Measurements from ENCODE around the gene NEIL3.
A peak's percentile ranks its signal among the peaks of the same experiment; 100 is the strongest.

NEIL3 gene

GRCh38 chr4:177375372-177375771, 65.7 kb downstream of the NEIL3 start:
- Histone ChIP-seq H3K4me2 (ENCODE audit: low read length) (no peak overlapping the region), H3K27me3 (ENCODE audit: control insufficient read depth, low read length) (peaks cover 5% of the 10 kb centered on the region), H3K9me2 (replicated peaks; ENCODE audit: control insufficient read depth, low read length) (no peaks in the 10 kb centered on the region), H3K36me3 (ENCODE audit: control insufficient read depth, low read length) (no peaks in the 10 kb centered on the region), H3F3A (ENCODE audit: control insufficient read depth, insufficient read depth) (no peaks in the 10 kb centered on the region), H3K4me1 (ENCODE audit: control insufficient read depth, low read length) (no peaks in the 10 kb centered on the region), H3K79me2 (ENCODE audit: control insufficient read depth, low read length) (no peaks in the 10 kb centered on the region), H4K20me1 (ENCODE audit: control insufficient read depth, insufficient read depth, low read depth, low read length) (no peaks in the 10 kb centered on the region), H3K9me3 (ENCODE audit: control insufficient read depth, insufficient read depth, low read length) (no peaks in the 10 kb centered on the region), H3K4me3 (ENCODE audit: low read length) (no peak overlapping the region), H3K27ac (ENCODE audit: low read depth, low read length) (no peak overlapping the region)
- TF ChIP-seq EZH2phosphoT487 (IDR thresholded peaks at IDR 0.05; ENCODE audit: borderline replicate concordance, low read length) (no peak), CTCF (IDR thresholded peaks at IDR 0.05; ENCODE audit: low read depth, low read length, poor library complexity, severe bottlenecking) (no peak)

GRCh38 chr4:177376024-177376423, 66.3 kb downstream of the NEIL3 start:
- Histone ChIP-seq H3K4me3 (ENCODE audit: low read length) (no peak overlapping the region), H3K4me1 (ENCODE audit: control insufficient read depth, low read length) (no peaks in the 10 kb centered on the region), H3K9me3 (ENCODE audit: control insufficient read depth, insufficient read depth, low read length) (no peaks in the 10 kb centered on the region), H4K20me1 (ENCODE audit: control insufficient read depth, insufficient read depth, low read depth, low read length) (no peaks in the 10 kb centered on the region), H3K79me2 (ENCODE audit: control insufficient read depth, low read length) (no peaks in the 10 kb centered on the region), H3K36me3 (ENCODE audit: control insufficient read depth, low read length) (no peaks in the 10 kb centered on the region), H3K27ac (ENCODE audit: low read depth, low read length) (no peak overlapping the region), H3K9me2 (replicated peaks; ENCODE audit: control insufficient read depth, low read length) (no peaks in the 10 kb centered on the region), H3K27me3 (ENCODE audit: control insufficient read depth, low read length) (peaks cover 5% of the 10 kb centered on the region), H3K4me2 (ENCODE audit: low read length) (no peak overlapping the region), H3F3A (ENCODE audit: control insufficient read depth, insufficient read depth) (no peaks in the 10 kb centered on the region)
- TF ChIP-seq EZH2phosphoT487 (IDR thresholded peaks at IDR 0.05; ENCODE audit: borderline replicate concordance, low read length) (no peak), CTCF (IDR thresholded peaks at IDR 0.05; ENCODE audit: low read depth, low read length, poor library complexity, severe bottlenecking) (no peak)

- Histone ChIP-seq H3K4me1 (ENCODE audit: control insufficient read depth, low read length) (no peaks in the 10 kb centered on the region), H3K9me2 (replicated peaks; ENCODE audit: control insufficient read depth, low read length) (no peaks in the 10 kb centered on the region), H3K9me3 (ENCODE audit: control insufficient read depth, insufficient read depth, low read length) (no peaks in the 10 kb centered on the region), H3K36me3 (ENCODE audit: control insufficient read depth, low read length) (no peaks in the 10 kb centered on the region), H3F3A (ENCODE audit: control insufficient read depth, insufficient read depth) (no peaks in the 10 kb centered on the region), H3K4me2 (ENCODE audit: low read length) (no peak overlapping the region), H4K20me1 (ENCODE audit: control insufficient read depth, insufficient read depth, low read depth, low read length) (no peaks in the 10 kb centered on the region), H3K27me3 (ENCODE audit: control insufficient read depth, low read length) (peaks cover 5% of the 10 kb centered on the region), H3K4me3 (ENCODE audit: low read length) (no peak overlapping the region), H3K27ac (ENCODE audit: low read depth, low read length) (no peak overlapping the region), H3K79me2 (ENCODE audit: control insufficient read depth, low read length) (no peaks in the 10 kb centered on the region)
- TF ChIP-seq EZH2phosphoT487 (IDR thresholded peaks at IDR 0.05; ENCODE audit: borderline replicate concordance, low read length), result no peak
- TF ChIP-seq CTCF (IDR thresholded peaks at IDR 0.05; ENCODE audit: low read depth, low read length, poor library complexity, severe bottlenecking), result peak; percentile 40
Measured at GRCh38 chr4:177380730-177381287, 71.1 kb downstream of the NEIL3 start.
